HUES6 (cell line): Measurements from ENCODE around the gene DNAL4.

Source experiments
- H3K27ac ChIP-seq: 2 replicates; pipeline ENCODE4 v1.7.0; 2013; ENCODE audit warnings: low read depth, mild to moderate bottlenecking, low read length, inconsistent platforms
- H3K27me3 ChIP-seq: 2 replicates; pipeline ENCODE4 v1.6.1; 2013; ENCODE audit warnings: low read length; ENCODE audit not compliant: control insufficient read depth, insufficient read depth
- H3K36me3 ChIP-seq: 2 replicates; pipeline ENCODE4 v1.6.1; 2013; ENCODE audit warnings: low read length; ENCODE audit not compliant: control insufficient read depth, insufficient read depth
- H3K4me1 ChIP-seq: 2 replicates; pipeline ENCODE4 v1.6.1; 2013; ENCODE audit warnings: low read length; ENCODE audit not compliant: control insufficient read depth, insufficient read depth
- H3K4me3 ChIP-seq: 2 replicates; pipeline ENCODE4 v1.5.1; 2013; ENCODE audit warnings: low read depth, low read length
- H3K9ac ChIP-seq: one replicate; pipeline ENCODE4 v1.6.1; 2013; ENCODE audit warnings: mild to moderate bottlenecking, low read length
- H3K9me3 ChIP-seq: 2 replicates; pipeline ENCODE4 v1.6.1; 2013; ENCODE audit warnings: low read depth, low read length; ENCODE audit not compliant: control insufficient read depth, insufficient read depth

Gene DNAL4

DNA sequence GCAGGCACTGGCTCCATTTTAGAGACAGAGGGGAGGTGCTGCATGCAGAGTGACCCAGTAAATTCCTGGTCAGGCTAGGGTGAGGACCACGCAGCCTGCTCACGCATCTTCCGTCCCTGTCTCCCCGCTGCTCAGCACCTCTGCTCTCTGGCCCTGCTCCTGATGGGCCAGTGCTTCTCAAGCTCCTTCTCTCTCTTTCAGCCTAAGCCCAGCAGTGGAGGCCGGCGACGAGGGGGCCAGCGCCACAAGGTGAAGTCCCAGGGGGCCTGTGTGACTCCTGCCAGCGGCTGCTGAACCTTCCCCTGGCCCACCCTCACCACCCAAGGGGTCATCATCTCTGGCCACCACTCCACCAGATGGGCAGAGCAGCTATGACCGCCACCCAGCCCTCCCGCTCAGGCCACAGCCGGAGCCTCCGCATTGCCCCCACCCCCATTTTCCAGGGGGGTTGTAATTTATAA, 63.5 kb downstream of the DNAL4 start:
- H3K9me3 ChIP-seq: no peaks in the 10 kb centered on the region
- H3K4me1 ChIP-seq: no peaks in the 10 kb centered on the region
- no peak overlapping the region for H3K4me3 ChIP-seq
- peaks cover 92% of the 10 kb centered on the region for H3K36me3 ChIP-seq
- H3K27me3 ChIP-seq: no peaks in the 10 kb centered on the region
- no peak overlapping the region for H3K9ac ChIP-seq
- no peak overlapping the region for H3K27ac ChIP-seq

DNA sequence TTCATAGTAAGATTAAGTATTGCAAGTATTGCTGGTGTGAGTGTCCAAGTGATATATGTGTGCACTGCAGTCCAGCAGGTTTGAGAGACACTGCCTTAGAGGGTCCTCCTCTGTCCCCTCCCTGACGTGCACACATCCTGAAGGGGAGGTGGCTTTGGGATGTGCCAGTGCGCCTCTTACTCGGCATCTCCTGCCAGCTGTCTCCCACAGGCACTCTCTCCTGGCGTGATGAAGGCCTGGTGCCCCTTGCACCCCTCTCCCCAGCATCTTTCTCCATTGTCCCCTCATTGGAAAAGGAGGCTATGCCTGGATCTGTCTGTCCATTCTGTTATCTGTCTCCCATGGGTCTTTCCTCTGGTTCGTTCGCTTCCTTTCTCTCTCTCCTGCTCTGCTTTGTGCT, 64.0 kb downstream of the DNAL4 start:
- Histone ChIP-seq H3K27ac (no peak overlapping the region), H3K4me1 (no peaks in the 10 kb centered on the region), H3K4me3 (no peak overlapping the region), H3K9me3 (no peaks in the 10 kb centered on the region), H3K36me3 (peaks cover 94% of the 10 kb centered on the region), H3K27me3 (no peaks in the 10 kb centered on the region), H3K9ac (no peak overlapping the region)

DNA sequence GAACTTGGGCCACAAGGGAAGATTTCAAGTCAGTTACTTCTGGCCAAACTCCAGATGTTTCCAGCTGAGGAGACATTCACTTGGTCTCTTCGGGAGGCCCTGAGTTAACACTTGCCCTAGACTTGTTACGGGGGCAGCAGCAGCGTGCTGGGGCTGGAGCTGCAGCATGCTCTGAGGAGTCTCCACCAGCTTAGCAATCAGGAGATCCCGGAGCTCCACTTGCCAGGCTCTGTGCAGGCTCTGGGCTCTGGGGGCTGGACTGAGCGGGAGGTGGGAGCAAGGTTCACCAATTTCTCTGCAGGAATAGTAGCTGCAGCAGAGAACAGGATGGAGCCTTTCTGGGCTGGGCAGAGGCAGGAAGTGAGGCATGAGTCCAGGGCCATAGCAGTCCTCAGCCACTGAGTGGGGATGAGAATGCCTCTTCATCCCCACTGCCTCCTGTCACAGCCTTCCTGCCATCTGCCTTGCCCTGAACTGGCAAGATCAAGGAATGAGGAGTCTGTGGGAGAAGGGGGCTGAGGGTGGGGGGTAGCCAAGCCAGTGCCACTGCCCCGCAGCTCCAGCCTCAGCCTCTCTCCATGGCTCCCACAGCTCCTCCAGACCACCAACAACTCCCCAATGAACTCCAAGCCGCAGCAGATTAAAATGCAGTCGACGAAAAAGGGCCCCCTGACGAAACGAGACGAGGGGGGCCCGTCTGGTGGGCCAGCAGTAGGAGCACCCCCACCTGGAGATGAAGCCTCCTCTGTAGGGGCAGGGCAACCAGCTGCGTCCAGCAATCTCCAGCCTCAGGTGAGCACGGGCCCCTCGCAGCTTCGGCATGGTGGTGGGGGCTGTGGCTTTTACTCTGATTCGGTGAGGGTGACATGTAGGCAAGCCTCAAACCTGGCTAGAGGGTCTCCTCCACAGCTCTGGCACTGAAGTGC, 64.8 kb downstream of the DNAL4 start:
- Histone ChIP-seq H3K4me3 (no peak overlapping the region), H3K27me3 (no peaks in the 10 kb centered on the region), H3K4me1 (no peaks in the 10 kb centered on the region), H3K36me3 (peaks cover 95% of the 10 kb centered on the region), H3K9ac (no peak overlapping the region), H3K27ac (no peak overlapping the region), H3K9me3 (no peaks in the 10 kb centered on the region)
